LoVo (cell line): ENCODE measurements around the gene CCDC88A.
A peak's percentile ranks its signal among the peaks of the same experiment; 100 is the strongest.
"Not testable (repeated sequence)": the region's sequence is repeated elsewhere in the genome, so short reads cannot be mapped to it uniquely, and the experiment has no call there.

Experiments used
- DNase-seq: peaks from one replicate; pipeline ENCODE4 v3.0.0-alpha.2; 2016; ENCODE audit warnings: low spot score

The CCDC88A gene

GRCh38 chr2:55419679-55420438 lies at the start of gene CCDC88A:
Gene CCDC88A, minus strand, starts transcription at chr2:55419856. Its CDS starts 777 bp downstream, at chr2:55419079.
- DNase-seq, result peak; percentile 97

GRCh38 chr2:55461679-55462078 lies 42.0 kb upstream of the CCDC88A start:
- no peak for DNase-seq

GRCh38 chr2:55460562-55460961 lies 40.9 kb upstream of the CCDC88A start:
- no peak for DNase-seq

- DNase-seq, result no peak
These were observed 40.1 kb upstream of the CCDC88A start for GRCh38 chr2:55459714-55460274.

- no peak for DNase-seq
These were observed 39.6 kb upstream of the CCDC88A start for GRCh38 chr2:55459279-55459678.

GRCh38 chr2:55454121-55454520 lies 34.5 kb upstream of the CCDC88A start:
- no peak for DNase-seq

- no peak for DNase-seq
These were observed 33.2 kb upstream of the CCDC88A start for GRCh38 chr2:55452879-55453278.

- no peak for DNase-seq
These were observed 32.0 kb upstream of the CCDC88A start for GRCh38 chr2:55451699-55452098.

- DNase-seq, result not testable (repeated sequence)
These were observed 30.4 kb upstream of the CCDC88A start for GRCh38 chr2:55450014-55450413.

- DNase-seq, result peak; percentile 6
These were observed 22.5 kb upstream of the CCDC88A start for GRCh38 chr2:55442045-55442760.

- no peak for DNase-seq
These were observed 21.7 kb upstream of the CCDC88A start for GRCh38 chr2:55441280-55441892.

GRCh38 chr2:55439101-55439397 lies 19.4 kb upstream of the CCDC88A start:
- DNase-seq, result no peak

GRCh38 chr2:55438391-55439100 lies 18.9 kb upstream of the CCDC88A start:
- DNase-seq, result no peak

- DNase-seq, result no peak
These were observed 18.1 kb upstream of the CCDC88A start for GRCh38 chr2:55437515-55438390.

GRCh38 chr2:55431982-55432627 lies 12.4 kb upstream of the CCDC88A start:
- DNase-seq, result peak; percentile 35

- DNase-seq, result no peak
These were observed 10.7 kb upstream of the CCDC88A start for GRCh38 chr2:55430211-55430975.

GRCh38 chr2:55428258-55428657 lies 8.6 kb upstream of the CCDC88A start:
- peak; percentile 12 for DNase-seq

- peak; percentile 76 for DNase-seq
These were observed 5.8 kb upstream of the CCDC88A start for GRCh38 chr2:55425431-55425831.

GRCh38 chr2:55422876-55423665 lies 3.4 kb upstream of the CCDC88A start:
- no peak for DNase-seq
